ENCODE data around the gene GID8. TPM values are rescaled to one million over a fixed set of nuclear protein-coding genes. Genes with fewer than 3 reads are reported as not detected.

The GID8 gene
- total and polyA plus RNA-seq, 2 of the 13 experiments (the other 11 are each of a cell fraction or from before 2014, with no cell fraction given), result 39.6 to 59.8 TPM

GRCh38 chr20:62972845-62973745 is 35.1 kb downstream of the GID8 start (continued):
- TF ChIP-seq ZBTB40 (IDR thresholded peaks at IDR 0.05) (no peak), ZBTB40 (CRISPR knock-in tag; IDR thresholded peaks at IDR 0.05) (peak; percentile 49; the same call in 1 of the 2 replicates), ZNF10 (CRISPR knock-in tag; IDR thresholded peaks at IDR 0.05; ENCODE audit: borderline replicate concordance, low read depth) (no peak)
